ENCODE measurements around the gene CERS4.
"Not testable (repeated sequence)": the region's sequence is repeated elsewhere in the genome, so short reads cannot be mapped to it uniquely, and the experiment has no call there.

The CERS4 gene

DNA sequence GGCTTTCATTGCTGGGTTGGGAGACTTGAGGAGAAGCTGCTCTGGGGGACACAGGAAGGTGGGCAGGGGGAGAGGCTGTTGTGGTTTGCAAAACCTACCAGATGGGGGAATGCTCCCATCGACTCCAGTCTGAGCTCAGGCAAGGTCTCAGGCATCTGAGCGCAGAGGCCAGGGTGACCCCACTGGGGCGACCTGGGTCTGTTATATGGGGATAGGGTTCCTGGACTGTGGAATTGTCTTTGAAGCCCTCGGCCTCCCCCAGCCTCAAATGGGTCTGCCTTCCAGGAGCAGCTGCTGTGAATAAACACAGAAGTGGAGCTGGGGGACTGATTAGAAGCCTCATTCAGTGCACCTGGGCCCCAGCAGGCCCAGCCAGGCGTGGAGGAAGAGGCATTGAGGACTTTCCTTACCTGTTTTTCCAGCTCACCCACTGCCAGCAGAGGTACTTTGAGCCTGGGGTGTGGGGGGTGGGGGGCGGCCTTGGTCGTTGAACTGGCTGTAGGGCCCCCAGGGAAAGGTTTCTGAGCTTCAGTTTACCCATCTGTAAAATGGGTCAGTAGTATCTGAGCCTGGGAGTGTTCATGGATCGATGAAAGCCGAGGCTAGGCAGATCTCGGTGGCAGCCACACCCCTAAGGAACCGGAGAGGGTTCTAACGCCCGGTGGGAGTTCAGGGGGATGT lies 1.4 kb downstream of the CERS4 start:
- no peak for DNase-seq

GRCh38 chr19:8212212-8212611 lies 3.0 kb downstream of the CERS4 start:
- DNase-seq, result no peak

DNA sequence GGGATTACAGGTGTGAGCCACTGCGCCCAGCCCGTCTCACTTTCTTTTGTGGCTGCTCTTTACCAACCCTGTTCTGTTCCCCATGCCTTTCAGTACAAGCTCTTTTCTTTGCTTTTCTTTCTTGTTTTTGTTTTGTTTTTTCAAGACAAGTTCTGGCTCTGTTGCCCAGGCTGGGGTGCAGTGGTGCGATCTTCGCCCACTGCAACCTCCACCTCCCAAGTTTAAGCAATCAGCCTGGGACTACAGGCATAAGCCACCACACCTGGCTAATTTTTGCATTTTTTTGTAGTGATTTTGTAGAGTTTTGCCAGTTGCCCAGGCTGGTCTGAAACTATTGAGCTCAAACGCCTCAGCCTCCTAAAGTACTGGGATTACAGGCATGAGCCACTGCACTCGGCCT lies 3.7 kb downstream of the CERS4 start:
- DNase-seq, result no peak

DNA sequence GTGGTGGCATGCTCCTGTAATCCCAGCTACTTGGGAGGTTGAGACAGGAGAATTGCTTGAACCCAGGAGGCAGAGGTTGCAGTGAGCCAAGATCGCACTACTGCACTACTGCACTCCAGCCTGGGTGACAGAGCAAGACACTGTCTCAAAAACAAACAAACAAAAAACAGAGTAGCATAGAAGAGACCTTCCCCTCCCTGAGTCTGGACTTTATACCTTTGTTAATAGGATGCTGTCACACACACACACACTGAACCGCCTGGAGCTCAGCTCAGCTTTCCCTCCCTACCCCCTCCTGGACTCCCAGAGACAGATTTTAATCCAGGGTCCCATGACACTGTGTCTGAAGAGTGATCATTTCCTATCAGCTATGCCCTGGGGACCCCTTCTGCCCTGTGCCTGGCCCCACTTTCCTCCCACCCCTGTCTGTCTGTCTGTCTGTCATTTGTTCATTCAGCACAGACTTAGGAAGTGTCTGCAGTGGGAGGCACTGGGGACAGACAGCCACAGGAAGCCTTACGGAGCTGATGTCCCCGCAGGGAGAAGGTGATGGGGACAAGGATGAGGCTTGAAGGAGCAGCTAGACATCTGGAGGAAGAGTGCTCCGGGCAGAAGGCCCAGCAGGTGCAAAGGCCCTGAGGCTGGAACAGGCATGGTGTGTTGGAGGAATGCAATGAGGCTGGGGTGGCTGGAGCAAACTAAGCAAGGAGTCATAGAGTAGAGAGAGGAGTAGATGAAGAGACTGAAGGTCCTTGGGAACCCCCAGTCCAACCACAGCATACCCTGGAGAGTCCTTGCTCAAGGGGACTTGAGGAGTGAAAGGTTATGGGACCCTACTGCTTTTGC lies 4.9 kb downstream of the CERS4 start:
- DNase-seq, result no peak

DNA sequence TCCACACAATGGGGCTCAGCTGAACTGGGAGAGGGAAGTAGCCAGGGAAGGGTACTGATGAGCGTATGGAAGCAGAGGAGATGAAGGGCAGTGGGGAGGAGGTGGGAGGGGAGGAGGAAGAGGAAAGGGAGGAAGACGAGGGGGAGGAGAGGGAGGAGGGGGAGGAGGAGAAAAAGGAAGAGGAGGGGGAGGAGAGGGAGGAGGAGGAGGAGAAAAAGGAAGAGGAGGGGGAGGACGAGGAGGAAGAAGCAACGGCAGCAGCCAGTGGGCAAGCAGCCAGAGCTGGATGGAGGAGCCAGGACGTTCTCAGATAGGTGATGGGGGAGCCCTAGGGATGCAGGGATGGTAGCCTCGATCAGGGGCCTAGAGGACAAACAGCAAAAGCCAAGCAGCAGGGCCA lies 5.6 kb downstream of the CERS4 start:
- no peak for DNase-seq

GRCh38 chr19:8215783-8216182 lies 6.6 kb downstream of the CERS4 start:
- no peak for DNase-seq

DNA sequence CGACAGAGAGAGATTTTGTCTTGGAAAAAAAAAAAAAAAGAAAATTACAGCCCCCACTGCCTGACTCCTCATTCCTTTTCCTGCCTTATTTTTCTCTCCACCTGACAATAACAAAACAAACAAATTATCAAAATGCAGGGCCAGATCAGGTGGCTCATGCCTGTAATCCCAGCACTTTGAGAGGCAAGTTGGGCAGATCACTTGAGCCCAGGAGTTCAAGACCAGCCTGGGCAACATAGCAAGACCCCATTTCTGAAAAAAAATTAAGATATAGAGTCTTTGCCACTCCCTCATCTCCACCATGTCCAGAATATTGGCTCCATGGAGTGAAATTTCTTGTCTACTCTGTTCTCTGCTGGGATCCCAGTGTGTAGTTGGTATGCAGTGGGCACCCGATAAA lies 7.2 kb downstream of the CERS4 start:
- DNase-seq, result no peak

DNA sequence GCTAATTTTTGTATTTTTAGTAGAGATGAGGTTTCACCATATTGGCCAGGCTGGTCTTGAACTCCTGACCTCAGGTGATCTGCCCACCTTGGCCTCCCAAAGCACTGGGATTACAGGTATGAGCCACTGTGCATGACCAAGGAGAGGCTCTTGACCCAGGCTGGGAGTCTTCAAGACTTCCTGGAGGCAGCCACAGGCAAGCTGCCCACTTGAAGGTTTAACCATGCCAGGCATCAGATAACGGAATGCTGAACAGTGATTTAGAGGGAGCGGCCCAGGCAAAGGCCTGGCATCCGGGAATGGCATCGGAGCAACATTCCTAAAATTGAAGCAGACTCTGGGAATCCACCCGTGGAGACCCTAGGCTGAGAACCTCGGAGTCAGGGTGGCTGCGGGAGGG lies 9.0 kb downstream of the CERS4 start:
- DNase-seq, result not testable (repeated sequence)

- DNase-seq, result no peak
Measured at GRCh38 chr19:8220481-8220880, 11.3 kb downstream of the CERS4 start.

DNA sequence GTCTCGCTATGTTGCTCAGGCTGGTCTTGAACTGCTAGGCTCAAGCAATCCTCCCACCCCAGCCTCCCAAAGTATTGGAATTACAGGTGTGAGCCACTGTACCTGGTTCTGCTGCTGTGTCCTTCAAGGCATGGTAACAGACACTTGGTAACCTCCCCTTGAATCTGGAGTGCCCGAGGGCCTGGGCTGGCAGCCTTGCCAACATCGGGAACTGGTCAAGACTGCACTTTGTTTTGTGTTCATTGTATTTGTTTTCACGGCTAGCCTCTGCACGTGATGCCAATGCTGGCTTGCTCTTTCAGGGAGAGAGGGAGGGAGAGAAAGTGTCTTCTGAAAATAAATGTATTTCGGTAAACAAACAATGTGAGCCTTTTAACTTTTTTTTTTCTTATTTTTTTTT lies 12.0 kb downstream of the CERS4 start:
- no peak for DNase-seq

DNA sequence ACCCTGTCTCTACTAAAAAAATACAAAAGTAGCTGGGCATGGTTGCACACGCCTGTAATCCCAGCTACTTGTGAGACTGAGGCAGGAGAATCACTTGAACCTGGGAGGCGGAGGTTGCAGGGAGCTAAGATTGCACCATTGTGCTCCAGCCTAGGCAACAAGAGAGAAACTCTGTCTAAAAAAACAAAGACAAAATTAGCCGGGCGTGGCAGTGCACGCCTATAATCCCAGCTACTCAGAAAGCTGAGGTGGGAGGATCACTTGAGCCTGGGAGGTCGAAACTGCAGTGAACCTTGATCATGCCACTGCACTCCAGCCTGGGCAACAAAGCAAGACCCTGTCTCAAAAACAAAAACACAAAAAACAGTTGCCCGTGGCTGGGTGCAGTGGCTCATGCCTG lies 14.3 kb downstream of the CERS4 start:
- DNase-seq, result not testable (repeated sequence)

DNA sequence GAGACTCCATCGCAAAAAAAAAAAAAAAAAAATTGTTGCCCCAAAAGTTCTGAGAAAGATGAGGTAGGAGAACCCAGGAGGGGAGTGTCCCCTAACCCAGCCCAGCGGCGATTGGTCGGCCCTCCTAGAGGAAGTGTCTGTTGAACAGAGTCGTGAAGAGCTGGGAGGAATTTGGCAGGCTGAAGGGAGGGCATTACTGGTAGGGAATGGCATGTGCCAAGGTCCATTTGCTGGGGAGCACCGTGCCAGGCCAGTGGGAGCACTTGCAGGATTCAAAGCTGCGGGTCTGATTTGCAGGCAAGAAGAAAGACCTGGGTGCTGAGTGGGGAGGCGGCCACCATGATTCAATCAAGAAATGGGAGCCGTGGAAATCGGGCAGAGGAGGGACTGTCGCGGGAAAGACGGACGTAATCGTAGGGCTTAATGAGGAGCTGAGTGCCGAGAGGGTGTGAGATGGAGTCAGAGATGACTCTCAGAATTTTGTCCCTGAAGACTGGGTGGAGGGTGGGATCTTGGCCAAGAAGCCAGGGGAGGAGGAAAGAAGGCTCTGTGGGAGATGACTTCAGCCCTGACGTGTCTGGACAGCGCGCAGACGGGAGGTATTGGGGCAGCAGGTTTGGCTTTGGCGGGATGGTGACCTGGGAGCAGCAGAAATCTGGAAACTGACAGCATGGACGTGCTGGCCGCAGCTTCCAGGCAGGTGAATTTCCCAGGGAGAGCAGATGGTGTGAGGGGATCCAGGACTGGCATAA lies 15.4 kb downstream of the CERS4 start:
- DNase-seq, result no peak

DNA sequence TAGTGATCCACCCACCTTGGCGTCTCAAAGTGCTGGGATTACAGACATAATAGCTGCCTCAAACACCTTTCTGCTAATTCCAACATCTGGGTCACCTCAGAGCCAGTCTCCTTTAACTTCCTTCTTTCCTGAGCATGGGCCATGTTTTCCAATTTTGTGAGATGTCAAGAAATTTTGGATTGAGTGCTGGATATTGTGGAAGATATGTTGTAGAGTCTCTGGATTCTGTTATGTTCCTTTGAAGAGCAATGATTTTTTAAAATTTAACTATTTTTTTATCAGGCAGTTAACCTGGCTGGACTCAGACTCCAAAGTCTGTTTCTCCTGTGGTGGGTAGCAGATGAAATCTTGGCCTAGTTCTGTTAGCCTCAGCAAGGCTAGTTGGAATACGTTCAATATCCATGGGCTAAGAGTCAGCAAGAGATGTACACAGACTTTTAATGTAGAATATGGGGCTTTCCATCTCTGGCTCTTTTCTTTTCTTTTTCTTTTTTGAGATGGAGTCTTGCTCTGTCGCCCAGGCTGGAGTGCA lies 22.0 kb downstream of the CERS4 start:
- no peak for DNase-seq

DNA sequence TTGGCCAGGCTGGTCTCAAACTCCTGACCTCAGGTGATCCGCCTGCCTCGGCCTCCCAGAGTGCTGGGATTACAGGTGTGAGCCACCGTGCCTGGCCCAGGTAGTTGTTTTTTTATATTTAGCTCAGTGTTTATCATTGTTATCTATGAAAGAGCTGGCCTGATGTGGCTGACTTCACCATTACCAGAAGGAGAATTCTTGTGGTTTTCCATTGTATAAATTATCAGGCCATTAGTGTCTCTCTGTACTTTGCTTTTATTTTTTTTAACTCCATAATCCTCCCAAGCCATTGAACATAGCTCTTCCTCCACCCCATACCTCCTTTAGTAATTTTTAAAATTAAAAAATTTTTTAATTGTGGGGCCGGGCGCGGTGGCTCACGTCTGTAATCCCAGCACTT lies 24.2 kb downstream of the CERS4 start:
- DNase-seq, result no peak

DNA sequence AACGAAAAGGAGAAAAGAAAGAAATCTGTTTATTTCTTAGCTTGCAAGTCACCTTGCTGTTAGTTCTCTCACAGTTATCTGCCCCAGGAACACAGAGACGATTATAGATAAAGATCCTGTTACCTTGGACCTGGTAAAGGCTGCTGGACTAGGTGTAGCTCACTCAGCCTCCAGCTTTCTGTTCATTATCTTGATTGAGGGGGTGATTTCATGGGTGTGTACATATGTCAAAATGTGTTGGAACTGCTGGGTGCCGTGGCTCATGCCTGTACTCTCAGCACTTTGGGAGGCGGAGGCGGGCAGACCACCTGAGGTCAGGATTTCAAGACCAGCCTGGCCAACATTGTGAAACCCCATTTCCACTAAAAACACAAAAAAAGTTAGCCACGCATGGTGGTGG lies 27.9 kb downstream of the CERS4 start:
- DNase-seq, result no peak

DNA sequence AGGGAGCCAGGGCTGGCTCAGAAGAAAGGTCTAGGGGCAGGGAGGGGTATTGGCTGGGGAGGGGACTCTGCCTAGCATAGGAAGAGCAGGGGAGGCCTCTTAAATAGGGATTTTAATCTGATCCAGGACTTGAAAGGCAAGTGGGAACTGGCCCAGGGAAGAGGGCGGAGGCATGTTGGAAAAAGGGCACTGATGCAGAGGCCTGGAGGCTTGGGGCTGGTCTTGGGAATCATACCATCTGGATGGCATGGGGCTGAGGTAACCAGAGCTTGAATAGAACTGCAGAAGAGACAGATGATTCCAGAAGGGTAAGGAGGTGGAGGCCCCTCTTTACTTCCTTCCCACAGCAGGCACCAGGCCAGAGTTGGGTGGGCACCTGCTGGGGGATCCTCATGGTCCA lies 29.1 kb downstream of the CERS4 start:
- no peak for DNase-seq

GRCh38 chr19:8239528-8240273 lies 30.5 kb downstream of the CERS4 start:
- no peak for DNase-seq

GRCh38 chr19:8240274-8241229 lies 31.4 kb downstream of the CERS4 start:
- DNase-seq, result peak; percentile 89

DNA sequence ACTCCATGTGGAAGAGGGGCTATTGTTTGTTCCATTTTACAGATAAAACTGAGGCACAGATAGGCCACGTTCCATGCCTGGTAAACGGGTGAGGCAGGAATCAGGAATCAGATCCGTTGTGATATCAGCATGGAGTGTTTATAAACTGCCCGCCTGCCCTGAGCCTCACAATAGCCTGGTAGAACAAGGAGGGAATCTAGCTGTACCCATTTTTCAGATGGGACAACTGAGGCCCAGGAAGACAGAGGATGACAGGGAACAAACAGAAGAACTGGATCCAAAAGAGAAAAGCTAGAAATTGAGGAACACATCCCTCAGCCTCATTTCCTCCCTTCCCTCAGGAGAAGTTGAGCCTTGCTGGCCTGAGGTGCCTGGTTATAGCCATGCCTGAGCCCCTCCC lies 32.5 kb downstream of the CERS4 start:
- DNase-seq, result no peak

GRCh38 chr19:8242211-8242821 lies 33.1 kb downstream of the CERS4 start:
- DNase-seq, result no peak

- no peak for DNase-seq
Measured at GRCh38 chr19:8243146-8243545, 34.0 kb downstream of the CERS4 start.

Measured in left hindlimb (tissue), 1 donor.